LNCaP clone FGC (cell line): ENCODE measurements around the gene PDE4D.

Experiments used
- DNase-seq: peaks from one replicate; pipeline ENCODE4 v3.0.0-alpha.2; 2011; ENCODE audit warnings: low read depth
- H3K4me3 ChIP-seq: 2 replicates; pipeline ENCODE4 v1.5.1; 2011; ENCODE audit warnings: mild to moderate bottlenecking, low read depth, low read length, control low read depth
- CTCF ChIP-seq: IDR thresholded peaks from 2 replicates; pipeline ENCODE4 v1.5.1; 2012; ENCODE audit warnings: mild to moderate bottlenecking; ENCODE audit not compliant: control insufficient read depth, insufficient read depth; ENCODE audit errors: extremely low read depth

Gene PDE4D

GRCh38 chr5:59732806-59733205 lies 160.7 kb downstream of the PDE4D start:
- H3K4me3 ChIP-seq, result no peak overlapping the region
- no peak for TF ChIP-seq CTCF
- no peak for DNase-seq

- no peak overlapping the region for H3K4me3 ChIP-seq
- DNase-seq, result no peak
- TF ChIP-seq CTCF, result no peak
Measured at GRCh38 chr5:59732301-59732700, 161.2 kb downstream of the PDE4D start.

GRCh38 chr5:59731809-59732208 lies 161.7 kb downstream of the PDE4D start:
- no peak for TF ChIP-seq CTCF
- H3K4me3 ChIP-seq, result no peak overlapping the region
- DNase-seq, result no peak

GRCh38 chr5:59729820-59730219 lies 163.7 kb downstream of the PDE4D start:
- TF ChIP-seq CTCF, result no peak
- no peak for DNase-seq
- no peak overlapping the region for H3K4me3 ChIP-seq

GRCh38 chr5:59729357-59729756 lies 164.2 kb downstream of the PDE4D start:
- no peak overlapping the region for H3K4me3 ChIP-seq
- TF ChIP-seq CTCF, result no peak
- DNase-seq, result no peak

GRCh38 chr5:59728356-59728755 lies 165.2 kb downstream of the PDE4D start:
- no peak overlapping the region for H3K4me3 ChIP-seq
- no peak for TF ChIP-seq CTCF
- DNase-seq, result no peak

- H3K4me3 ChIP-seq, result no peak overlapping the region
- DNase-seq, result no peak
- no peak for TF ChIP-seq CTCF
Measured at GRCh38 chr5:59727186-59727585, 166.3 kb downstream of the PDE4D start.
